Measurements from ENCODE around the gene ITGB5. TPM values are rescaled to one million over a fixed set of nuclear protein-coding genes. Genes with fewer than 3 reads are reported as not detected.
"Not testable (repeated sequence)": the region's sequence is repeated elsewhere in the genome, so short reads cannot be mapped to it uniquely, and the experiment has no call there.

Gene ITGB5
- total RNA-seq, 1 experiment from 2014 or later: 67.2 TPM

DNA sequence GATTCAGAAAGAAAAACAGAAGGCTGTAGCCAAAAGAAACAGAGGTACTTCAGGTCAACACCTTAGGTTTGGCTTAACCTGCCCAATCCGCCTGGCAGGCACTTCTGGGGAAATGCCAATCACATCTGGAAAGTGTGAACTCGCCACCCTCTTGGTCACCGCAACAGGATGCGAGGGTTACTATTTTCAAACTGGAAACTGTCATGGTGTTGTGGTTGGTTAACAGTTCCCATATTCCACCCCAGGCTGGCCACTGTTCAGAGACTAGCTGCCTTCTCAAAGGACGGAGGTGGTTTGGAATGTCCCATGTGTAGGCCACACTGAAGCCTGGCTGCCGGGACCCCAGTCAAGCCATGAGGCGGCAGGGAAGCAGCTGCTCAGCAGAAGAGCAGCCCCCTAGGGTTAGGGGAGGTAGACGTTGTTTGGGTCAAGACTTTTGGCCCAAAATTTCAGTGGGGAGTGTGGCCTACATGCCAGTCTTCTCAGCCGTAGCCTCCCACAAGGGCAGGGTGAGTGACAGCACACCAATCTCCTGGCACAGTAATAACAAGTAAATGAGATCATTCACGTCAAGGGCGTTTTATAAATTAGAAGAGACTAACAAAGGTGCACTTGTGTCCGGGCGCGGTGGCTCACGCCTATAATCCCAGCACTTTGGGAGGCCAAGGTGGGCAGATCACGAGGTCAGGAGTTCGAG is 102.3 kb downstream of the ITGB5 start:
- Histone ChIP-seq H2AFZ (ENCODE audit: low read length) (no peak overlapping the region), H3K4me1 (ENCODE audit: insufficient read depth, low read length) (peaks cover 6% of the 10 kb centered on the region), H3K27ac (ENCODE audit: low read length) (no peak overlapping the region), H3K9me3 (ENCODE audit: low read length) (no peaks in the 10 kb centered on the region), H3K4me2 (ENCODE audit: low read length) (no peak overlapping the region), H3K36me3 (ENCODE audit: low read depth, low read length) (no peaks in the 10 kb centered on the region), H3K9ac (ENCODE audit: low read length) (no peak overlapping the region), H3K27me3 (ENCODE audit: low read length) (no peaks in the 10 kb centered on the region), H3K4me3 (ENCODE audit: low read length) (no peak overlapping the region), H3K79me2 (ENCODE audit: low read length) (no peaks in the 10 kb centered on the region), H3F3A (ENCODE audit: low read length, unreplicated experiment) (no peaks in the 10 kb centered on the region), H4K20me1 (ENCODE audit: low read length) (no peaks in the 10 kb centered on the region), H3K9me2 (replicated peaks; ENCODE audit: low read length) (no peaks in the 10 kb centered on the region)
- no TSS peak for BruUV-seq (replicated peaks)
- no peak for ATAC-seq
- DNase-seq: no peak
- intact Hi-C loops (cut with micrococcal nuclease): no loop called here
- CTCF ChIA-PET: no interaction called here
- POLR2A ChIA-PET (ENCODE audit: unreplicated experiment): no interaction called here
- TF ChIP-seq, protein P1, sequence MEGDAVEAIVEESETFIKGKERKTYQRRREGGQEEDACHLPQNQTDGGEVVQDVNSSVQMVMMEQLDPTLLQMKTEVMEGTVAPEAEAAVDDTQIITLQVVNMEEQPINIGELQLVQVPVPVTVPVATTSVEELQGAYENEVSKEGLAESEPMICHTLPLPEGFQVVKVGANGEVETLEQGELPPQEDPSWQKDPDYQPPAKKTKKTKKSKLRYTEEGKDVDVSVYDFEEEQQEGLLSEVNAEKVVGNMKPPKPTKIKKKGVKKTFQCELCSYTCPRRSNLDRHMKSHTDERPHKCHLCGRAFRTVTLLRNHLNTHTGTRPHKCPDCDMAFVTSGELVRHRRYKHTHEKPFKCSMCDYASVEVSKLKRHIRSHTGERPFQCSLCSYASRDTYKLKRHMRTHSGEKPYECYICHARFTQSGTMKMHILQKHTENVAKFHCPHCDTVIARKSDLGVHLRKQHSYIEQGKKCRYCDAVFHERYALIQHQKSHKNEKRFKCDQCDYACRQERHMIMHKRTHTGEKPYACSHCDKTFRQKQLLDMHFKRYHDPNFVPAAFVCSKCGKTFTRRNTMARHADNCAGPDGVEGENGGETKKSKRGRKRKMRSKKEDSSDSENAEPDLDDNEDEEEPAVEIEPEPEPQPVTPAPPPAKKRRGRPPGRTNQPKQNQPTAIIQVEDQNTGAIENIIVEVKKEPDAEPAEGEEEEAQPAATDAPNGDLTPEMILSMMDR (conservative IDR thresholded peaks at IDR 0.05; ENCODE audit: low read depth, low read length): no peak
- no peak for TF ChIP-seq EZH2 (IDR thresholded peaks at IDR 0.05; ENCODE audit: low read length, unreplicated experiment)
- TF ChIP-seq EZH2phosphoT487 (IDR thresholded peaks at IDR 0.05; ENCODE audit: borderline replicate concordance, low read length): no peak

DNA sequence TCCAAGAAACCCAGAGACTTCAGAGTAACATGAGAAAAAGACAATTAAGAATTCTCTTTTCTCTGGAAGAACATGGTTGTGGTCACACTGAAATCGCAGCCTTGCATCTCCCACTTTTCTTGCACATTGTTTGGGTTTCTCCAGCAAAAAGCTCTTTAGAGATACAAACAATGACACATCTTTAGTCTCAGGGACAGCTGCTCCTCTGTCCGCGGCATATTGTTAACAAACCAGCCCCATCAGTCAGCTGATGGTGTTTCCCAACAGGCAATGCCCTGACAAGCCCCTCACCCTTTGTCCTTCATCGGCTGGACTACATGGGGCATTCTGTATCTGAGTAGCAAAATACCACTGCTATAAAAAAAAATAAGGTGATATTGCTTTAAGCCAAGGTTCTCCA is 103.5 kb downstream of the ITGB5 start:
- Histone ChIP-seq H3K9ac (ENCODE audit: low read length) (no peak overlapping the region), H4K20me1 (ENCODE audit: low read length) (no peaks in the 10 kb centered on the region), H2AFZ (ENCODE audit: low read length) (no peak overlapping the region), H3K36me3 (ENCODE audit: low read depth, low read length) (no peaks in the 10 kb centered on the region), H3K27ac (ENCODE audit: low read length) (no peak overlapping the region), H3K4me3 (ENCODE audit: low read length) (no peak overlapping the region), H3K4me2 (ENCODE audit: low read length) (no peak overlapping the region), H3K79me2 (ENCODE audit: low read length) (no peaks in the 10 kb centered on the region), H3K27me3 (ENCODE audit: low read length) (no peaks in the 10 kb centered on the region), H3F3A (ENCODE audit: low read length, unreplicated experiment) (no peaks in the 10 kb centered on the region), H3K9me3 (ENCODE audit: low read length) (no peaks in the 10 kb centered on the region), H3K4me1 (ENCODE audit: insufficient read depth, low read length) (peaks cover 6% of the 10 kb centered on the region), H3K9me2 (replicated peaks; ENCODE audit: low read length) (no peaks in the 10 kb centered on the region)
- intact Hi-C loops (cut with micrococcal nuclease): no loop called here
- no peak for ATAC-seq
- no peak for TF ChIP-seq EZH2phosphoT487 (IDR thresholded peaks at IDR 0.05; ENCODE audit: borderline replicate concordance, low read length)
- CTCF ChIA-PET: no interaction called here
- BruUV-seq (replicated peaks): no TSS peak
- POLR2A ChIA-PET (ENCODE audit: unreplicated experiment): no interaction called here
- DNase-seq: no peak

DNA sequence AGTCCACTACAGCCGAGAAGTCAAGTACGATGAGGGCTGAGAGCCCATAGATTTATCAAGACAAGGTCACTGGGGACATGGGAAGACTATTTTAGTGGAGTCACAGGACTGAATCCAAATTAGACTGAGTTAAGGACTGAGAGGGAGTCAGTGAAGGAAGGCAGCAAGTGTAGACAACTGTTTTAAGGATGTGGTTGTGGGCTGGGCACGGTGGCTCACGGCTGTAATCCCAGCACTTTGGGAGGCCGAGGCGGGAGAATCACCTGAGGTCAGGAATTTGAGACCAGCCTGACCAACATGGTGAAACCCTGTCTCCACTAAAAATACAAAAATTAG is 104.8 kb downstream of the ITGB5 start:
- POLR2A ChIA-PET (ENCODE audit: unreplicated experiment); H3K4me3 ChIP-seq (ENCODE audit: low read length); BruUV-seq (replicated peaks); H3K9ac ChIP-seq (ENCODE audit: low read length); CTCF ChIA-PET; H3K4me2 ChIP-seq (ENCODE audit: low read length); H3K9me3 ChIP-seq (ENCODE audit: low read length); H2AFZ ChIP-seq (ENCODE audit: low read length); H3K27ac ChIP-seq (ENCODE audit: low read length); H3K36me3 ChIP-seq (ENCODE audit: low read depth, low read length); H3F3A ChIP-seq (ENCODE audit: low read length, unreplicated experiment); H3K27me3 ChIP-seq (ENCODE audit: low read length); DNase-seq; H3K79me2 ChIP-seq (ENCODE audit: low read length); intact Hi-C loops (cut with micrococcal nuclease); H3K4me1 ChIP-seq (ENCODE audit: insufficient read depth, low read length); H3K9me2 ChIP-seq (replicated peaks; ENCODE audit: low read length); H4K20me1 ChIP-seq (ENCODE audit: low read length); ATAC-seq: not testable (repeated sequence)
